ENCODE results near the gene DENND2A.

GRCh38 chr7:140512317-140513000 lies 128.2 kb downstream of the DENND2A start:
- TF ChIP-seq CTCF (IDR thresholded peaks at IDR 0.05) = no peak
- no peak for TF ChIP-seq EP300 (IDR thresholded peaks at IDR 0.05)
- TF ChIP-seq POLR2AphosphoS5 (IDR thresholded peaks at IDR 0.05) = no peak
- TF ChIP-seq POLR2A (IDR thresholded peaks at IDR 0.05) = no peak

Data from gastroesophageal sphincter (tissue), 3 donors.